ENCODE measurements around the gene EXOSC9.

Gene EXOSC9

GRCh38 chr4:121827853-121828252, 26.7 kb downstream of the EXOSC9 start:
- no peak for DNase-seq

GRCh38 chr4:121829511-121829910, 28.4 kb downstream of the EXOSC9 start:
- no peak for DNase-seq

GRCh38 chr4:121838136-121838535, 37.0 kb downstream of the EXOSC9 start:
- no peak for DNase-seq

- no peak for DNase-seq
These were observed 41.7 kb downstream of the EXOSC9 start for GRCh38 chr4:121842862-121843261.

- DNase-seq = no peak
These were observed 45.5 kb downstream of the EXOSC9 start for GRCh38 chr4:121846662-121847061.

GRCh38 chr4:121851354-121851753, 50.2 kb downstream of the EXOSC9 start:
- DNase-seq = no peak

GRCh38 chr4:121860121-121860520, 59.0 kb downstream of the EXOSC9 start:
- no peak for DNase-seq

GRCh38 chr4:121861426-121861825, 60.3 kb downstream of the EXOSC9 start:
- no peak for DNase-seq

- no peak for DNase-seq
These were observed 62.7 kb downstream of the EXOSC9 start for GRCh38 chr4:121863799-121864198.
